Head of caudate nucleus (tissue), 42 donors: ENCODE measurements around the gene ELP4.

ENCODE experiments used
- DNase-seq, 42 donors: peaks; one replicate each; pipeline versions ENCODE4 v3.0.0 to v3.0.0-alpha.2; 2020 to 2021; ENCODE audit warnings: mixed read lengths in 7 of 42
- intact Hi-C: fragments of 100-400 bp; cut with DNase I; formaldehyde crosslinking; loops from one replicate; pipeline ENCODE4 v1.15.0; 2022

The ELP4 gene

DNA sequence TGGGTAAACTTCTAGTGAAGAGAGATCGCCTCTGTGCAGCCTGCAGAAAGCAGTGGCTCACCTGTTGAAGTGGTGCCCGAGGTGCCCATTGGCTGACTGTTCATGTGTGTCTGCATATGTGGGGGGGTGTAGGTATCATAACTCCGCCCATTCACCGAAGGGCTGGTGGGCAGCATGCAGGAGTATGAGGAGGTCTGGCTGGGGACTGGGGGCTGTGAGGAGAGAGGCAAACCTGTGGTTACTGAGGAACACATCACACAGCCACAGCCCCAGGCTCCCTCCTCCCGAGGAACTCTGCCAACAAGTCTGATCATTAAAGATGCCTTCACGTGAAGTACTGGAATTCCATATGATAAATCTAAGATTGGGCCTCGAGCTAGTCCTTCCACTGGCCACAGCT, 281.1 kb downstream of the ELP4 start:
- intact Hi-C loops: no loop called here
- peak in 1 of 42 donors; percentile 39 for DNase-seq

DNA sequence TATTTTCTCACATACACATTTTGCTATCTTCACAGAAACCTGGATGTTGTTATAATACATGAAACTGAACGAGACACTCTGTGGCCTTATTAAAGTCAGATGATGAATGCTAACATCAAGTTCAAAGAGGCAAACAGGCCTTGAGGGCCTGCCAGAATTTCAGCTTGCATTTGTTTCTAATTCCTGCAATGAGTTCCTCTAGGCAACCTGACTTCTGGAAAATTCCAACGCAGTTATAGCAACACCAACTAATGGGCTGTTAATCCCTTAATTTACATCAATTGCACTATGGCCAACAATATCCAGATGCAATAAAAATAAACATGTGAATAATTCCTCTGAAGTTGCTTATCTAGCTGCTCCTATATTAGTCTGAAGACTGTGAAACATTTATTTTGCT, 282.5 kb downstream of the ELP4 start:
- peak in 1 of 42 donors; percentile 38 for DNase-seq
- intact Hi-C loops: no loop called here

DNA sequence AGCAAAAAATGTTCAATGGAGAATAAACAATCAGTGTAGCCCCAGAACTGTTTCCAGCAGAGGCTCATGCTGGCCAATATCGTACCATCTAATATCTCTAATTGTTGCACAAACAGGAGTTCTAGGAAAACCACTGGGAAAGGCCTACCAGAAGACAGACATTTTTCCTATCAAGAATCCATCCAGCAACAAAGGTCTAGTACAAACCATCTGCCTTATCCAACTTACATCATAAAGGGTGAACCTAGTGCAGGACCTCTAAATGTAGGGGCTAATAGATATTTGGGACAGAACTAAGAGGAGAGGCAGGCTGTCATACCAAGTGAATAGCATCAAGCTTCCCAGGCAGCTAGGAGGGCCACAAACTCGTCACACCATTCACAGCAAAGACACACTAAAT, 282.9 kb downstream of the ELP4 start:
- peak in 1 of 42 donors; percentile 16 for DNase-seq
- intact Hi-C loops: no loop called here

DNA sequence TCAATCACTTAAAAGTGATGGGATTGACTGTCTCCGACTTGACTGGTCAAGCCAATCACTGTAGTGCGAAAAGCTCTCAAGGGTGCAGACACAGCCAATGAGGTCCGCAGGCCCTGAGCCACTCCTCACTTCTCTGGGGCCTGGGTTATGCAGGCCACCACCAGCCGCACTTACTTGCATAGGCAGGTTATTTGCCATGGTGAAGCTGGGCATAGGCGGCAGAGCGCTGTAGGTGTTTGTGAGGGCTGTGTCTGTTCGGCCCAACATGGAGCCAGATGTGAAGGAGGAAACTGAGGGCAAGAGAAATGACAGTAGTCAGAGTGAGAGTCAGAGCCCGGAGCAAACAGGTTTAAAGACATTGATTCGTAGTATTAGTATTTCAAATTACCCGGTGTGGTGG, 283.7 kb downstream of the ELP4 start:
- peak in 1 of 42 donors; percentile 24 for DNase-seq
- intact Hi-C loops: no loop called here

DNA sequence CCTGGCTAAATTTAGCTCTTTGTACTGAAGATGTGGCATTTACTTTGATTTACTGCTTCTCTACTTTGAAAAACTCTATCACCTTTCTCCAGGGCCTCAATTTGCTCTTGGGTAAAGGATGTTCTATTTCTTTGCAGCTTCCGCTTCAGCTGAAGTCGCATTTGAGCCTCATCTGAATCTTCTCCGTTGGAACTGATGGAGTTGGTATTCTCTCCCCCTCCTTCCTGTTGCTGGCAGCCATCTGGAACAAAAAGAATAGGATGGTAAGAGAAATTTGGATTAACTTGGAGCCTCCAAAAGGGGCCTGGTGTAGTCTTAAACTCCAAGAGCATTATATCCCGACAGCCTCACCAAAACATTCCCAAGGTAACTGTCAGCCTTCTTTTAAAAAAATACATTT, 285.0 kb downstream of the ELP4 start:
- DNase-seq: peak in 1 of 42 donors; percentile 13
- intact Hi-C loops: no loop called here

DNA sequence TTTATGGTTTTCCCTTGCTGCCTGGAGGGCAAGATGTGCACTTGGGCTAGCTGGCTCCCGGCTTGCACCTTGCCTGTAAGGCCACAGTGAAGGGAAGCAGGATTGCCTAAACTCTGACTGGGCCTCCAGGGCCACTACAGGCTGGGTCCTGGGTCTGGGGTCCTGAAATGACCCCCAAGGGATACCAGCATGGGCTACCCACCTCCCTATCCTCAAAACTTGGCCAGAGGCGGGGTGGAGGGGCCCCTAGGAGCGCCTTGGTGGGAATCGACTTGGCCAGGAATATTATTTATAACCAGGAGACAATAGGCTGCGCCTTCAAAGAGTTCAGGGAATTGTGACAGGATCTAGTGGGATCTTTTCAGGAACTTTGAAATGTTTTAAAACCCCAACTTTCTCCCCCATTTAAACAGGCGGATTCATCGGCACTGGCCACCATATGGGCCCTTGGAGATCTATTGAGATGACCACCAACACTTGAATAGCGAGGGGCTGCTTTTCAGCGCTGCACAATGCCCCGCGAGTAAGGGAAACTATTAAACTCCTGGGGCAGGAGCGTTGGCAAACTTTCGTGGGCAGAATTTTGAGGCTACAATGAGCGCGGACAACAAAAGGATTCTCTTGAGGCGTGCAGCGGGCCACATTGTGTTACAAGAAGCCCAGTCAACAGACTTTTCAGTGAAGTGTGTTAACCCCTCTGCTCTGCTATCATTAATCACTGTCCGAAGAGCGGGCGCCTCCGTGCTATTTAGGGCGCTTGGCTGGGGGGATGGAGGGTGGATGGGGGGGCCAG, 286.3 kb downstream of the ELP4 start:
- peak in 1 of 42 donors; percentile 33 for DNase-seq
- intact Hi-C loops: no loop called here

DNA sequence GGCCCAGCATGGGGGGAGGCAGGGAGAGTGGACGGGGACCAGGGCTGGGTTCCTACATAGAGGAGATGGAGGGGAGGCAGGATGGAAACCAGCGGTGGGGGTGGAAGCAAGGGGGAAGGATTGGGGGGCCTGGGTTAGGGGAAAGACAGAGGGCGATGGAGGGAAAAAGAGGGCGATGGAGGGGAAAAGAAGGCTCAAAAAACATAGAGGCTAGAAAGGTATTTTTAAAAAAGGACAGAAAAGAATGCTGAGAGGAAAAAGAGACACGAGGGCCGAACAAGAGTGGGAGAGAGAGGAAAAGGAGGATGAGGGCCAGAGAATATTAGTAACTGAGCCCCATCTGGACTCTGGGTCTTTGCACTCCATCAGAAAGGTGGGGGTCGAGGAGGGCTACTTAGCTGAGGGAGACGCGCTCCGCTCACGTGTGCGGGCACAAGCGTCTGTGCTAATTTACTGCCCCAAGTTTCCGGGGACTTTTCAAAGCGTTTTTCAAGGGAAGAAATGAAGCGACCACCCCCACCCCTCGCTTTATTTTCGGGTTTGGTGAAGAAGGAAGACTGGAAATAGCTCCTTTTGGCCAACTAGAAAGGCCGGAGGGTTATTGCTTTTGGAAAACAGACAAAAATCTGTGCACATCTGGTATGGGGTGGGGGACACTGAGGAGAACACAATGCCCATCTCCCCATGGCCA, 287.1 kb downstream of the ELP4 start:
- intact Hi-C loops: no loop called here
- peak in 1 of 42 donors; percentile 28 for DNase-seq

DNA sequence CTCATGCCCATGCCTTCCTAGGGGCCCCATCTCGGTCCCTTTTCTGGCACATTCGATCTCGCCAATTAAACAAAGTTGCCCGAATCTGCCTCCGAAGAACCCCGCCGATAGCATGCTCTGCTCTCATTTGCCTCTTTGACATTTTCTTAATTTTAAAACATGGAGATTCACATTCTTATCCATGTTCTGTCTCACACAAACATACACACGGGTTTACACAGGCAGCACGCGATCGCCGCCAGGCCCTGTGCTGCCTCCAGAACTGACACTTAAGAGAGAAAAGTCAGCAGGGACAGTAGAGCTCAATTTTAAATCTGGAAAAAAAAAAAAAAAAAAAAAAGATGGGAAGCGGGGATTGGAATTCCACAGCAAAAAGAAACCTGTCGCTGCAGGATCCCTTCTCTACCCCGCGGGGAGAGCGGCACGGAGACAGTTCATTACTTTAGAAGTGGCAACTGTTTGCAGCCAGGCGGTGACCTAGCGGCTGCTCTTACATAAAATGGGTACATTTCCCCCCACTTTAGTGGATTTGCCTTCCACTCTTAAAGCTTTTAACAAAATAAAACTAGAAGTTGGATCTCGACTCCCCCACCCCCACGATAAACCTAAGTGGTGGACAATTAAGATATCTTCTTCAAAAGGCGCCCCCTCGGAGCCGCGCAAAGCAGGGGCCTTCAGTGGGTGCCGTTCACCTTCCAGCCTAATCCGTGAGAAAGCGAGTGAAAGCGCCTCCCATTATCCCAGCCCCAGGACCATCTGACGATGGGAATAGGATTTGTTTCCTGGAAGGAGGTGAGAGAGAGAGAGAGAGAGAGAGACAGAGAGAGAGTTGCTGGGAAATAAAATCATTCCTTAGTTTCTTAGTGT, 287.9 kb downstream of the ELP4 start:
- DNase-seq: peak in 2 of 42 donors; percentile 4 to 37
- intact Hi-C loops: no loop called here

DNA sequence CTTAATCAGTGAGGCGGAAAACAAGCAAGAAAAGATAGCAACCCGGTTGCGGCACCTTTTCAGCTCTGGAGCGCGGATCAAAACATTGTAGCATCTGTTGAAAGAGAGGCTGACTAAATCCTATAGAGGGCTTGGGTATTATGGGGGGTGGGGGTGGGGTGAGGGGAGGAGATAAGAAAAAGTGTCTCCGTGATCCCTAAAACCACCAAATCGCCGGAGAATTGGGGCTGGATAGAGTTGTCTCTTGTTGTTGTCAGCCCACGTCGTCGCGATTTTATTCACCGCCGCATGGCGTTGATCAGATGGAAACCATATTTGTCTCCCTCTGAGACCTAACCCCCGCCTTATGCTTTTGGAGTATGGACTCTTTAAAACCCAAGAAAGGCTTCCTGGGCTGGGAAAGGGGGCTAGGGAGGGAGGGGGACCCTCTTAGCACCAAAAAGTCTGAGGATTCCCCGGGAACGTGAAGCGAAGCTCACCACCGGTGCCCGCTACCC, 288.5 kb downstream of the ELP4 start:
- intact Hi-C loops: no loop called here
- DNase-seq: peak in 1 of 42 donors; percentile 39

DNA sequence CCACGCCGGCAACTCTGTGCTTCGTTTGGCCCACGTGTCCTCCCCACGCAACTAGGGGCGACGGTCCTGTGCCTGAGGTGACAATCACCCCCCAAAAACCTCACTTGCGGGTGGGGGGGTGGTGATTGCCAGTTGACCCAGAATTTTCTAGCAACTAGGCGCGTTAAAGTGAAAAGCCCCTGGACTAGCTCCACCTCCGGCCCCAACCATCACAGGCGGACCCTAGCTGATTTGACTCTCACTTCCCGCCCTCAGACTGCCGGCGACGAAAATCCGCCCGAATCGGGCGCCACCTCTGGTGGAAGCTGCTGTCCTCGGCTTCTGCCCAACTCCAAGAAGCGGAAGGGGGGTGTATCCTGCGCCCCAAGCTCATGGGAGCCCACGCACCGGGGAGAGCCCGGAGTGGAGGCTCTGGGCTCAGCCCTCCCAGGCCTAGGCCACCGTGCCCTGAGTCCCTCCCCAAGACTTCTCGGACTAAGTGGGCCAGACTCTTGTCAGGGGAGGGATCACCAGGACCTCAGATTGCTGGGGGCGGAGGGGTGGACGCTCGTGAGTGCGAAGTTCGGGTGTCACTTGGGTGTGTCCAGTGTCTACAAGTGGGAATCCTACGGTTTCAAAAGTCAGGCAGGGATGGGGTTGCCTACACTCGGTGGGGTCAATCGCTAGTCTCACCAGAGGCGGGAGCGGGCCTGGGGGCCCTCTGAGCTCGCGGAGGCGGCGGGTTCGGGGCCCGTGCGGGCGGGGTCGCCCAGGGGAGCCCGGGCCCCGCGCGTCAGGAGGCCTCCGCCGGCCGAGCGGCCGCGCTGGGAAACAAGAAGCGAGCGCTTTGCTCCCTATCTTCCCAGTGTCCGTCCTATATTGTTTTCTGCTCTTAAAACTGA, 289.2 kb downstream of the ELP4 start:
- peak in 2 of 42 donors; percentile 11 to 40 for DNase-seq
- intact Hi-C loops: no loop called here

DNA sequence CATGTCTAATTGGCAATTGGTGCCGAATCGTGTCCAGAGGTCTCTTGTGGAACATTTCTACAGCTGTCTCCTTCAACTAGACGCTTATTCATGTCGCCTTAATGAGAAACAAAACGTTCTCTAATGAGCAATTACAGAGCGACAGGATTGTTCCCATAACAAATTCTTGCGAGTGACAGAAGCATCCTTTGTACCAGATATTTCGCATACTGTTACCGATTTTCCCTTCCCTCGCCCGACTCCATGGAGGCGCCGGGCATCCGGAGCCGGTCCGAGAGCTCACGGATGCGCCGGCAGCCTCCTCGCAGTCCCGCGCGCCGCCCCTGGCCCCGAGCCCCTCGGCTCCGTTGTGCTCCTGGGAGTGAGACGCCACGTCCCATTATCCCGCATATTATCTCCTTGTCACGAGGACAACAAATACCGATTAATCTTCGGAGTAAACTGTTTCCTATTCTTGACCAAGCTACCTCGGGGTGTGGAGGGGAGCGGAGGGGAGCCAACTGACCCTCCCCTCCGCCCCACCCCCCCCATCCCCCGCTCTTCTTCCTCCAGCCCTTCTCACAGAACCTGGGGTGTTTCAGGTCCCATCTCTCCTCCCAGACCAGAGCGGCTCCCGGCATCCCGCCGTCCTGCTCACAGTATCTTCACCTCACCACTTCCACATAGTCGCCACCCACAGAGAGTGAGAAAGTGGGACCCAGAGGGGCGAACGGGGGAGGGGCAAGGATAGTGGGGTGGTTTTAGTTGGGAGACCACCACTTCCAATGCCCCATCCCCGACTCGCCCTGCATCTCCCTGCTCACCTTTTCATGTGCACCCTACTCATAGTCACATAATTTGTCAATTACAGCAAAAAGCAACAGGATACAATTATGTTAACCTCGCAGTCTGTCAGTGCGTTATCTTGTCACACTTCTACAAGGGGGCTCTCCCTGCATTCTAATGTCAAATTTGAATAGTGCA, 290.1 kb downstream of the ELP4 start:
- intact Hi-C loops: no loop called here

DNA sequence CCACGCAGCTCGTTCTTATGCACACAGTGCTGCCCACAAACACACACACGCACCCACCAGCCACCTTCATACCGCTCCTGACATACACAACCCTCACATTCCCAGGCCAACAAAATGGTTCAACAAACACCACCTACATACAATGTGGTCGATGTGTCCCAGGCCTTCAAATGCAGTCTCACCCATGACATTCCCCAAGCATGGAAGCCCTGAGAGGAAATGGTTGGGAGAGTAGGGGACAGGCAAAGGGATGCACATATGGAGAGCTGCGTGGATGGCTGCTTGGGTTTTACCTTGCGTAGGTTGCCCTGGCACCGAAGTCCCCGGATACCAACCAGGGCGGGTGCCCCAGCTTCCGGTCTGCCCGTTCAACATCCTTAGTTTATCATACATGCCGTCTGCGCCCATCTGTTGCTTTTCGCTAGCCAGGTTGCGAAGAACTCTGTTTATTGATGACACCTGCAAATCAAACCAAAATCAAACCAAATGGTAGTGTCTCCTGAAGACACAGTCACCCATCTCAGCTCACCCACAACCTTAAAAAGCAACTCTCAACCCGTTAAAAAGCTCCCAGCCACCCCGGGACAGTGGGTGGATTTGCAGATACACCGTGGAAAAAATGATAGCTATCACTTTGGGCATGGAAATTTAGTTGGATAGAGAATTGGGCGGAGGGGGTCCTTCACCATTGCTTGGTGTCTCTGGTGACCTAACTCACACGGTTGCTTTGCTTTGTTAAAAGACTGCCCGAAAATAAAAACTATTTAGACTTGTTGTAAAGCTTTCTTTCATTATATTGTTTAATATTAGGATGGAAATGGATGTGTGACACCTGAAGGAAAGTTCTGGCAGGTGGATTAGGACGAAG, 291.1 kb downstream of the ELP4 start:
- peak in 1 of 42 donors; percentile 38 for DNase-seq
- intact Hi-C loops: no loop called here

More for the DNA sequence above, 290.1 kb downstream of the ELP4 start:
- DNase-seq: peak in 1 of 42 donors; percentile 42

DNA sequence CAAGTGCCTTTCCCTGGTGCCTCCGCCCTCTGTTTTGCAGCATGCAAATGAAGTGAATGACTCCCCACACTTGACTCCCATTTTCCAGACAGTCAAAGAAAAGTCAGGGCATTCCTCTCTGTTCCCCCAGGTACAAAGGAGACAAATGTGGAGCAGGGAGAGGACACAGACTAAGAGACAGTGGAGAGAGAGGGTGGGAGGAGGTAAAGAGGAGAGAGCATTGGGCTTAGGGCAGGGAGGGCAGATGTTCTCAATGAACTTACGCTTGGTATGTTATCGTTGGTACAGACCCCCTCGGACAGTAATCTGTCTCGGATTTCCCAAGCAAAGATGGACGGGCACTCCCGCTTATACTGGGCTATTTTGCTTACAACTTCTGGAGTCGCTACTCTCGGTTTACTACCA, 291.7 kb downstream of the ELP4 start:
- intact Hi-C loops: no loop called here
- DNase-seq: peak in 1 of 42 donors; percentile 33

DNA sequence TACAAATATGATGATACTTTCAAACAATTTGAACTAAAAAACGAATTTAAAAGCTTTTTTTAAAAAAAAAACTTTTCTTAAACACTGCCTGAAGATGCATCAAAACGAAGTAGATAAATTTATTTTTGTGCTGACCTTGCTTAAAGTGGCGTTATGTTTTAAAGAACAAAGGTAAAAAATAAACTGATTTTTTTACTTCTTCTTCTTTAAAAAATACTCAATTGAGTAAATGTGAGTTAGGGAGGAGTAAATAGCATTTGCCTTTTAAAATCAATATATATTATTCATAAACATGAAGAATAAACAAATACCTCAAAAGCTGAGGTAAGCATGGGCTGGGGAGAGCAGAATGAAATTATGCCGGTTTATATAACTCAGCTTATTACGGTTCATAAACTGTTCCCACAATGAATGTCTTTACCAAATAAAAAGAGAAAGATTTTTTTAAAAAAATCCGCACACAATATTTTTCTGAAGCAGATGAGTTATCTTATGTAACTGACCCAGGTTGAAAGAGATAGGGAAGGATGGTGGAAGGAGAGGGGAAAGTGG, 292.5 kb downstream of the ELP4 start:
- no peak for DNase-seq
- intact Hi-C loops: no loop called here

DNA sequence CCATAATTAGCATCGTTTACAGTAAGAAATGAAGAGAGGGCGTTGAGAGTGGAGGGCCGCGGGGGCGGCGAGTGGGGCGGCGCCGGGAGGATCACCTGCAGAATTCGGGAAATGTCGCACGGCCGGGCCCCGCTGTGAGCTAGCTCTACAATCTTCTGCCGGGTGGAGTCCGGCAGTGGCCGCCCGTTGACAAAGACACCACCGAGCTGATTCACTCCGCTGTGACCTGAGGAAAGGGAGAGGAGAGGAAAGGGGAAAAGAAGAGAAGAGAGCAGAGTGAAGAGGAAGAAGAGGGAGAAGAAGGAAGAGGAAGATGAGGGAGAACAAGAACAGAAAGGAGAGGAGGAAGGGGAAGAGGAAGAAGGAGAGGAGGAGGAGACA, 293.0 kb downstream of the ELP4 start:
- DNase-seq: peak in 2 of 42 donors; percentile 5 to 41
- intact Hi-C loops: no loop called here
